GM12873 (cell line): Measurements from ENCODE around the gene SLC22A23.

Experiments
- TF ChIP-seq, protein P1 (sequence below): IDR thresholded peaks from 2 replicates; pipeline ENCODE4 v1.5.1; 2012; ENCODE audit warnings: low read depth, mild to moderate bottlenecking, moderate library complexity, low read length, control low read depth; ENCODE audit not compliant: insufficient read depth; ENCODE audit errors: missing control alignments

The SLC22A23 gene

DNA sequence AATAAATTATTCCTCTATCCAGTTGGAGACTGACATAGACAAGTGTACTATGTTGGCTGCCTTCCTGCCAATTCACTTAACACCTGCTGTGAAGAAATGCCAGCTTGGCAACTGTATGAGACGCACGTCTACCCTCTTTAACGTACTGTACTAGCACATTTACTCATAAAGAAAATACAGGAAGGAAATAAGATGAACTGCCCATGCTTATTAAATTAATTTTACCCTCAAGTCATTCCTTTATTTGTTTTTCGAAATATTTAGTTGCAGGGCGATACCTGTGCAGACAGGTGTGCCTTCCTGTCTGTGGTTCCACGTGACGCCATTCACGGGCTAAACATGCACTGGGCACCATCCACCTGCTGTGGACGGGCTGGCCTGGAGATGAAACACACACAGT is 146.1 kb downstream of the SLC22A23 start:
- TF ChIP-seq, protein P1, sequence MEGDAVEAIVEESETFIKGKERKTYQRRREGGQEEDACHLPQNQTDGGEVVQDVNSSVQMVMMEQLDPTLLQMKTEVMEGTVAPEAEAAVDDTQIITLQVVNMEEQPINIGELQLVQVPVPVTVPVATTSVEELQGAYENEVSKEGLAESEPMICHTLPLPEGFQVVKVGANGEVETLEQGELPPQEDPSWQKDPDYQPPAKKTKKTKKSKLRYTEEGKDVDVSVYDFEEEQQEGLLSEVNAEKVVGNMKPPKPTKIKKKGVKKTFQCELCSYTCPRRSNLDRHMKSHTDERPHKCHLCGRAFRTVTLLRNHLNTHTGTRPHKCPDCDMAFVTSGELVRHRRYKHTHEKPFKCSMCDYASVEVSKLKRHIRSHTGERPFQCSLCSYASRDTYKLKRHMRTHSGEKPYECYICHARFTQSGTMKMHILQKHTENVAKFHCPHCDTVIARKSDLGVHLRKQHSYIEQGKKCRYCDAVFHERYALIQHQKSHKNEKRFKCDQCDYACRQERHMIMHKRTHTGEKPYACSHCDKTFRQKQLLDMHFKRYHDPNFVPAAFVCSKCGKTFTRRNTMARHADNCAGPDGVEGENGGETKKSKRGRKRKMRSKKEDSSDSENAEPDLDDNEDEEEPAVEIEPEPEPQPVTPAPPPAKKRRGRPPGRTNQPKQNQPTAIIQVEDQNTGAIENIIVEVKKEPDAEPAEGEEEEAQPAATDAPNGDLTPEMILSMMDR = no peak

DNA sequence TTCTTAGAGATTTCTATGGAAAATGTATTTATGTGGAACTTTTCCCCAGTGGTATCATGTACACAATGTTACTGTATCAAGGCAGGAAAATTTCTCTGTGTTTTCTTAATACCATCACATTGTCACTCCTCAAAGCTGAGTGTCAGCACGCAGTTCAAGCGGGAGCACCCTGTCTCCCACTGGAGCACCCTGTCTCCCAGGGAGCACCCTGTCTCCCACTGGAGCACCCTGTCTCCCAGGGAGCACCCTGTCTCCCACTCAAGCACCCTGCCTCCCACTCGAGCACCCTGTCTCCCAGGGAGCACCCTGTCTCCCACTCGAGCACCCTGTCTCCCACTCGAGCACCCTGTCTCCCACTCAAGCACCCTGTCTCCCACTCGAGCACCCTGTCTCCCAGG is 146.8 kb downstream of the SLC22A23 start:
- TF ChIP-seq, protein P1 = no peak

DNA sequence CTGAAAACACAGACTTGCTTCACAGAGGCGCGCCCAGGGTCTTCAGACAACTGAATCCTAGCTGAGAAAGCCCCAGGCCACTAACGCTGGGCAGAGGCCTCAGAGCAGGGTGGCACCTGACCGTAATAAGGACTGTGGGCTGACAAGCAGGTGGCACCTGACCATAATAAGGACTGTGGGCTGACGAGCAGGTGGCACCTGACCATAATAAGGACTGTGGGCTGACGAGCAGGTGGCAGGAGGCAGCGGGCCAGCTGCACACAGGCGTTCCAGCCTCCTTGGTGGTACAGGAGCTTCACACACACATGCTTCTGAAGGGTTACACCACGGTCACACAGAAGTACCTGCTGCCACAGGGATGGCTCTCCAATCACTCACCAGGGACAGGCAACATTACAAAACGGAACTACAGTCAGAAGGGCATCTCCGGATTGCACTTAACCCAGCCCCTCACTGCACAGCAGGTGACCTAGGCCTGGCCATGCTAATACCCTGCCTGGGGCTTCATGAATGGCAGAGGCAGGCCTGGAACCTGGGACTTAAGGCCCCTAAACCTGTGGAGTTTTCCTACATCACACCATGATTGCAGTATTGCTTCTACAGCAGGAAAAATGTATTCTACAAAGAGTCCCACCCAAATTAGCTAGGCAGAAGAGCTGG is 147.3 kb downstream of the SLC22A23 start:
- TF ChIP-seq, protein P1 = no peak

DNA sequence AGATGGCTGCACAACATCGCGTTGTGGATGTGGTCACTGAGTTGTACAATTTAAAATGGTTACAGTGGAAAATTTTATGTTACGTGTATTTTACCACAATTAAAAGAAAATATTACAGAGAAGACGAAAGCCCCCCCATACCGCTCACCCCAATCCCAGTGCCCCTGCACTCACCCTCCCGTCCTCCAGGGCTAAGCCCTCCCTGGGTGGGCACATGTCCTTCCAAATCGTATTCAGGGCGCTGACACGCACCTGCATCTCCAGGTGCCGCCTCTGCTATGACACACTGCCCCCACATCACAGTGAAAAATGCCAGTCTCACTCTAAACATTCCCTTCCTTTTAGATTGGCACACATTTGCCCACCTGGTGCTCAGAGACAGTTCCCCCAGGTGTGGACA is 148.7 kb downstream of the SLC22A23 start:
- TF ChIP-seq, protein P1 = no peak

DNA sequence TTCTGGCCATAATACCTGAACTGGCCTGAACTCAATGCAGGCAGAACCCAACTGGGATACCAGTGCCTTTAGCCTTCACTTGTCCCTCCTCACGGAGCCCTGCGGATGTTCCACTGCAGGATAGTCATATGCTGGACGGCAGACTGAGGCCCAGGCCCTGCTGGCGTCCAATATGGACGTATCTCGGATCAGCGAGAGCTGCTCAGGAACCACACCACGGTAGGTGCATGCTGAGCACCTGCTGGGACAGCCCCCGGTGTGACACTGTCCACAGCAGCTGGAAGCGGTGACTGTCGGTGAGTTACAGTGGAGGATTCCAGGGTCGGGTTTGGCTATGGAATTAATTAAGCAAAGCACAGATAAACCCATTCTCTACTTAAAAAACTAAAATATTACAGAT is 149.4 kb downstream of the SLC22A23 start:
- TF ChIP-seq, protein P1 = no peak

DNA sequence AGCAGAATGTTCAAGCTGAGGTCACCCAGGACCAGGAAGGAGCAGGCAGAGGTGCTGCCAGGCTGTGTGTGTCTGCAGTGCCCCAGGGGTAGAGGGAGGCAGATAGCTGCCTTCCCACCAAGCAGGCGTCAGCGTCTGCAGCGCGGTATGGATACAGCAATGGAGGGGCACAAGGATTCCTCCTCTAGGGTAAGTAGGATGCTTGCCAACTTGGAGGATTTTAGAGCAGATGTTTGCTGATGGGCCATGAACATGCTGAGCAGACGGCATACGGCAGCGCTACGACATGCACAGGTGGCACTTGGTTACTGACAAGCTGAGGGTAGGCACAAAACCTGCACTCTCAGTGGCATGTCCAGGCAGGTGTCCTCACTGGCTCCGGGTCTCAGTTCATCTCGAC is 150.0 kb downstream of the SLC22A23 start:
- TF ChIP-seq, protein P1 = no peak

DNA sequence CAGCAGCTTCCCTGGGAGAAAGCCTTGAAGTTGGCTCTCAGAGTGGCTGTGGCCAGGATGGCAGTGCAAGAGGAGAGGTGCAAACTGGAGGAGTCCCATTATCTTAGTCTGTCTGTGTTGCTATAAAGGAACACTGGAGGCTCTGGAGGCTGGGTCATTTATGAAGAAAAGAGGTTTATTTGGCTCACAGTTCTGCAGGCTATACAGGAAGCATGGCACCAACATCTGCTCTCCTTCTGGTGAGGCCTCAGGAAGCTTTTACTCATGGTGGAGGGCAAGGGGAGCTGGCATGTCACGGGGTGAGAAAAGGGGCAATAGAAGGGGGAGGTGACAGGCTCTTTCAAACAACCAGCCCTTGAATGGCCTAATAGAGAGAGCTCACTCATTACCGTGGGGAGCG is 151.0 kb downstream of the SLC22A23 start:
- TF ChIP-seq, protein P1 = no peak
